DMS153 treated with DMSO at 0.1 percent for 48 hours (cell line): ENCODE results near the gene PAXIP1.

Experiments
- DNase-seq: peaks from one replicate; lab custom pipeline; 2025; ENCODE audit not compliant: unreplicated experiment; lab: John Stamatoyannopoulos, UW

The PAXIP1 gene

GRCh38 chr7:154914308-154914995, 88.5 kb downstream of the PAXIP1 start:
- DNase-seq, result no peak

DNA sequence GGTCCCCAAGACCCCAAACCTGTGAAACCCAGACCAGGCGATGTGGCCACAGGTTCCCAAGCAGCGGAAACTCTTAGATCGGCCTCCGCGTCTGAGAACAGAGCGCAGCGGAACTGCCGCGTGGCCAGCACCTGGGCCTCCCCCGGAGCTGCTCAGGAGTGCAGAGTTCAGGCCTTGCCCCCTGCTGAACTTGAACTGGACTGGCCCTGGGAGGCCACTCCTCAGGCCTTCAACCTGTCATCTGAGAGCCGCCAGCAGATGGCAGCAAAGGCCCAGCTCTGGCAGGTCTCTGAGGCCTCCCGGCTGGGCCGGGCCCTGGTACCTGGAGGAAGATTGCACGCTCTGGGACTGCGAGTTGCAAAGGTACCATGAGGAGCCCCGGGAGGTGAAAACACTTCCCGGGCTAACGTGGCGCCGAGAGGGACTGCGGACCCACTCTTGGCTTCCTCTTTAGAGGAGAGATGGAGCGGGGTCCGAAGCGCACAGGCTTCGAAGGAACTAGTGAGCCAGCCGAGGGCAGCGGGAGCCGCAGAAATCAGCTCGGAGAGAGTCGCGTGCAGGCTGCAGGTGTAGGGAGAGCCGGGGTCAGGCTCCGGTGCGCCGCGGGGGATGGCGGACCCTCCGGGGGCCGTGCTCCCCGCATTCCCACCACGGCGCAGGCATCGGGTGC, 89.2 kb downstream of the PAXIP1 start:
- DNase-seq, result no peak

- no peak for DNase-seq
Measured at GRCh38 chr7:154912871-154913637, 89.9 kb downstream of the PAXIP1 start.

- DNase-seq, result no peak
Measured at GRCh38 chr7:154911862-154912455, 91.0 kb downstream of the PAXIP1 start.

DNA sequence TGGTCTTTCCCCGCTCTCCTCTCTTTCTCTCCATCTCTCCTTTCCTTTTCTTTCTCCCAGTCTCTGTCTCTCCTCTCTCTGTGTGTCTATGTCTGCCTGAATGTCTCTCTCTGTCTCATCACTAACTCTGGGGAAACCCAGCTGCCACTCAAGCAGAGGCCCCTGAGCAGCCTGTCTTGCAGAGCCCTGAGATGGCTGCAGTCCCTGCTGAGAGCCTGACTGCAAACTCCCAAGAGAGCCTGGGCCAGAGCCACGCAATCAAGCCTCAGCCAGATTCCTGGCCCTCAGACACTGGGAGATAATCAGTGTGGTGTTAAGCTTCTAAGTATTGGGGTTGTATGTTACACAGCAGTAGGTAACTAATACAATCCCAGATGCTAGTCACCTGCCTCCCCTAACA, 91.5 kb downstream of the PAXIP1 start:
- DNase-seq, result no peak

- no peak for DNase-seq
Measured at GRCh38 chr7:154910977-154911376, 91.9 kb downstream of the PAXIP1 start.

- DNase-seq, result no peak
Measured at GRCh38 chr7:154910125-154910524, 92.8 kb downstream of the PAXIP1 start.

DNA sequence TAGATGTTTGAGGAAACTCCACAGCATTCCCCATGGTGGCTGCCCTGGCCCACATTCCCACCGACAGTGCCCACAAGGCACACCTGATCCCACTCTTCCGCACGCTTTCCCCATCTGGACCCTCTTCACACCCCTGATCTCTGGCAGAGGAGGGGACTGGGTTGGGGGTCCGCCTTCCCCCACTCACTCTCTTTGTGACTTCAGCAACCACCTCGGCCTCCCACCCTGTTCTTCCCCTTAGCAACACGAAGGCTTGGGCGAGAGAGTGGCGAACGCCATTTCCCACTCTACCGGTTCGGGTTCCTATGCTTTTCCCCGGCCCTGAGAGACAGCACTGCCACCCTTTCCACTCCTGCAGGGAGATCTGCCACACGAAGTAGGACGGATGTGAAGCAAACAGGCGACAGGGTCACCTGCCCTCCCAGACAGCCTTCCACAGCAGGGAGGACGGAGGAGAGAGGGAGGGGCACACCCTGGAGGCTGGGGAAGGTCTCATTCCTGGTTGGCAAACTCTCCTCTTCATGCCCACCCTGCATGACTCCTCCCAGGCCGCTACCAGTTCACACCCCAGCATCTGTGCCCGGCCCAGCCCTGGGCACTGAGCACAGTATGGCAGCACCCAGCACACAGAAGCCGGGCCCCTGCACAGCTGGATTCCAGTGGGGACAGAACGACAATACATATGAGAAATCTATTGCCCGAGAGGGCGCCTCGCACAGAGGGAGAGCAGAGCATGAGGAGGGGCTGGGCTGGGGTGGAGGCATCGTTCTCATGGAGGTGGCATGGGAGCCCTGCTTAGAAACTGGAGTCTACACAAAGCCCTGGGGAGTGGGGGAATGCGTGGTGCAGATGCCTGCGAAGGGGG, 93.5 kb downstream of the PAXIP1 start:
- no peak for DNase-seq

GRCh38 chr7:154907651-154908620, 95.0 kb downstream of the PAXIP1 start:
- no peak for DNase-seq

DNA sequence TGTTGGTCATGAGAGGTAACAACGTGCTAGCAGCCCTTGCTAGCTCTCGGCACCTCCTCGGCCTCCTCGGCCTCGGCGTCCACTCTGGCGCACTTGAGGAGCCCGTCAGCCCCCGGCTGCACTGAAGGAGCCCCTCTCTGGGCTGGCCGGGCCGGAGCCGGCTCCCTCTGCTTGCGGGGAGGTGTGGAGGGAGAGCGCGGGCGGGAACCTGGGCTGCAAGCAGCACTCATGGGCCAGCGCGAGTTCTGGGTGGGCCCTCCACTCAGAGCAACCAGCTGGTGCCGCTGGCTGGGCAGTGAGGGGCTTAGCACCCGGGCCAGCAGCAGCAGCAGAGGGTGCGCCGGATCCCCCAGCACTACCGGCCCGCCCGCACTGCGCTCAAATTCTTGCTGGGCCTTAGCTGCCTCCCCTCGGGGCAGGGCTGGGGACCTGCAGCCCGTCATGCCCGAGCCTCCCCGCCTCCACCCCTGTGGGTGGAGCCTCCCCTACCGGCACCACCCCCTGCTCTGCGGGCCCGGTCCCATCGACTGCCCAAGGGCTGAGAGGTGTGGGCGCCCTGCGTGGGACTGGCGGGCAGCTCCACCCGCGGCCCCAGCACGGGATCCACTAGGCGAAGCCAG, 96.1 kb downstream of the PAXIP1 start:
- DNase-seq, result no peak

DNA sequence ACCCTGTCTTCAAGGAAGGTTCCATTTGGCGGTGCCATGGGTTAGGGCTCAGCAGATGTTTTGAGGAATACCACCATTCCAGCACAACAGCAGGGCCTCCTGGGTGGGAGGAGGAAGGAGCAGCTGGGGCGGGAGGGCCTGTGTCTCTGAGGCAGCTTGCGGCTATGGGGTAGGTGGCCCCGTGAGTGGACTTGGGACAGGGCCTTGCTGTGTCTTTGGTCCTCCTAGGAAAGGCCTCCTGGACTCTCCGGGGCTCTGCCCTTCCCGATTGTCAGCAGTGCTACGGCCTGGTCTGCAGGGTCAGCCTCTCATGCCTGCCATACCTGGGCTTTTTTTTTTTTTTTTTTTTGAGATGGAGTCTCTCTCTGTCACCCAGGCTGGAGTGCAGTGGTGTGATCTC, 96.7 kb downstream of the PAXIP1 start:
- DNase-seq, result no peak

DNA sequence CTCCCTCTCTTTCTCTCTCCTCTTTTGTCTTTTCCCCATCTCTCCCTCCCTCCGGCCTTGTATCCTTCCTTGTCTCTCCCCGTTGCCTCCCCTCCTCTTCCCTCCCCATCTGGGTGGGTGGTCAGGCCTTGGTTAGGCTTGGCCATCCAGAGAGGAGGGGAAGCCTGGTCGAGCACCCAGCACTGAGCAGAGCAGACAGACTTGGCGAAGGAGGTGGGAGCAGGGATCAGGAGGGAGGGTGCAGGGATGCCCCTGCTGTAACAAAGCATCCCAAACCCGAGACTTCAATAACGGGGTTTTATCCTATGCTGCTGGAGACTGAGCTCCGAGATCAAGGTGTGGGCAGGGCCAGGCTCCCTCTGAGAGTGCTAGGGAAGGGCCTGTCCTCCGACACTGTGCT, 97.3 kb downstream of the PAXIP1 start:
- DNase-seq, result no peak

- no peak for DNase-seq
Measured at GRCh38 chr7:154905146-154905545, 97.8 kb downstream of the PAXIP1 start.

DNA sequence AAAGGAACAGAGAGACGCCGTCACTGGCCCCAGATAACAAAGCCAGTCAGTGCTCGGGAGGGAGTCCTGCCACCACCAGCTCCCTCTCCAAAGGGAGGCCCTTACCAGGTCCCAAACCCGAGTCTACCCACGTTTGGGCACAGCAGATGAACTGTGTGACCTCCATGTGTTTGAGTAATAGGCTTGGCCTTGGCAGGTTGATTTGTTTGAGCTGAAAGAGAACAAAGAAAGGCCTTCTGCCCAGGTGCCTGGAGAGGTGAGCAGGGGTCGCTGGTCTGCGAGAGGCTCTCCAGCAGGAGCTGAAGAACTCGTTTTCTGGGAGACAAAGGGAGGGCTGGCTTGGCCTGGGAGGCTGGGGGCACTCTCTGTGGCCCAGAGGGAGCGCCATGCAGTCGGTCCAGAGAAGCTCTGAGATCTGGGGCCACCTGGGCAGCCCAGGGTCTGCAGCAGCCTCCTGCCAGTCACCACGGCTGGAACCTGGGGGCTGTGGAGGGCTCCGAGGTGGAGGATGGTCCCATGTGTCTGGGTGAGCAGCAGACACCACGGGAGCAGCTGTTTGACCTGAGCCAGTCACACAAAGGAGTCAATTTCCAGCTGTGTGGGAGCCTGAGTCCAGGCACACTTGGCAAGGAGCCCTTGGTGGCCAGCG, 99.7 kb downstream of the PAXIP1 start:
- no peak for DNase-seq

GRCh38 chr7:154902600-154903082, 100.3 kb downstream of the PAXIP1 start:
- no peak for DNase-seq

DNA sequence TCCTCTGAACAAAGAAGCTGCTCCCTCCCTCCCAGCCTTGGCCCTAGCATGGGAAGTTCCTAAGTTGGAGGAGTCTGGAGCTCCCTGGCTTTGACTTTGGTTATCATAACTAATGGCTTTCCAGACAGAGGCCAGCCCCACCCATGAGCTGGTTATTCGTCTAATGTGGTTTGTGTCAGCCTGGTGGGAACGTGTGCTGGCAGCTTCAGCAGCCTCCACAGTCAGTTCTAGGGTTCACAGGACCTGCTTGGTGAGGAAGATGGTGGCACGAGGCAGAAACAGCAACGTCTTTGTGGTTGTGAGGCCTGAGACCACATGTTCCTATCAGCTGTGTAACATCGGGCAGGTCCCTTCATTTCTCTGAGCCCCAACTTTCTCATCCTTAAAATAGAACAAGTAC, 103.1 kb downstream of the PAXIP1 start:
- DNase-seq, result no peak

- DNase-seq, result no peak
Measured at GRCh38 chr7:154898973-154899855, 103.7 kb downstream of the PAXIP1 start.

- DNase-seq, result no peak
Measured at GRCh38 chr7:154896076-154896475, 106.8 kb downstream of the PAXIP1 start.
